ENCODE data around the gene RNPEPL1. TPM values are rescaled to one million over a fixed set of nuclear protein-coding genes. Genes with fewer than 3 reads are reported as not detected.

Gene RNPEPL1
- total and polyA plus RNA-seq, 2 experiments from 2014 or later, result 6.0 to 21.0 TPM

GRCh38 chr2:240615396-240615795 lies 47.1 kb downstream of the RNPEPL1 start:
- H3K27ac Mint-ChIP-seq, result no peak overlapping the region

More at GRCh38 chr2:240615396-240615795, 47.1 kb downstream of the RNPEPL1 start:
- Mint-ChIP-seq H3K27me3 (ENCODE audit: insufficient read depth, low read depth, poor library complexity) (peaks cover 5% of the 10 kb centered on the region), H3K9me3 (peaks cover 35% of the 10 kb centered on the region), H3K4me1 (no peaks in the 10 kb centered on the region), H3K4me3 (no peak overlapping the region), H3K36me3 (ENCODE audit: low read depth) (peaks cover 40% of the 10 kb centered on the region)
- Histone ChIP-seq H3K4me1 (ENCODE audit: insufficient read depth) (no peaks in the 10 kb centered on the region), H4K20me1 (replicated peaks; ENCODE audit: insufficient read depth) (no peaks in the 10 kb centered on the region), H3K4me2 (no peak overlapping the region), H2AFZ (no peak overlapping the region), H3K79me2 (replicated peaks; ENCODE audit: insufficient read depth) (no peaks in the 10 kb centered on the region), H3K27me3 (ENCODE audit: insufficient read depth) (no peaks in the 10 kb centered on the region), H3K27ac (ENCODE audit: low read depth) (no peak overlapping the region), H3K36me3 (ENCODE audit: insufficient read depth) (no peaks in the 10 kb centered on the region), H3K4me3 (no peak overlapping the region), H3K9me2 (ENCODE audit: insufficient read depth) (no peaks in the 10 kb centered on the region), H3F3A (replicated peaks; ENCODE audit: low read depth) (no peaks in the 10 kb centered on the region)
- DNase-seq (ENCODE audit: low spot score) (no peak), ATAC-seq (no peak)
- TF ChIP-seq NANOG (IDR thresholded peaks at IDR 0.05; ENCODE audit: borderline replicate concordance) (no peak), CREB1 (CRISPR knock-in tag; IDR thresholded peaks at IDR 0.05; ENCODE audit: low read depth) (no peak), ZNF114 (CRISPR knock-in tag; IDR thresholded peaks at IDR 0.05) (no peak), REST (IDR thresholded peaks at IDR 0.05; ENCODE audit: unreplicated experiment) (no peak), EZH2 (IDR thresholded peaks at IDR 0.05; ENCODE audit: low read depth, unreplicated experiment) (no peak), STAT1 (IDR thresholded peaks at IDR 0.05; ENCODE audit: unreplicated experiment) (no peak), JUNB (IDR thresholded peaks at IDR 0.05; ENCODE audit: unreplicated experiment) (no peak), ZNF331 (CRISPR knock-in tag; IDR thresholded peaks at IDR 0.05; ENCODE audit: low read depth) (no peak), POLR2AphosphoS5 (IDR thresholded peaks at IDR 0.05; ENCODE audit: low read depth) (no peak), EZH2phosphoT487 (IDR thresholded peaks at IDR 0.05; ENCODE audit: unreplicated experiment) (no peak)
- TF ChIP-seq, protein P1, sequence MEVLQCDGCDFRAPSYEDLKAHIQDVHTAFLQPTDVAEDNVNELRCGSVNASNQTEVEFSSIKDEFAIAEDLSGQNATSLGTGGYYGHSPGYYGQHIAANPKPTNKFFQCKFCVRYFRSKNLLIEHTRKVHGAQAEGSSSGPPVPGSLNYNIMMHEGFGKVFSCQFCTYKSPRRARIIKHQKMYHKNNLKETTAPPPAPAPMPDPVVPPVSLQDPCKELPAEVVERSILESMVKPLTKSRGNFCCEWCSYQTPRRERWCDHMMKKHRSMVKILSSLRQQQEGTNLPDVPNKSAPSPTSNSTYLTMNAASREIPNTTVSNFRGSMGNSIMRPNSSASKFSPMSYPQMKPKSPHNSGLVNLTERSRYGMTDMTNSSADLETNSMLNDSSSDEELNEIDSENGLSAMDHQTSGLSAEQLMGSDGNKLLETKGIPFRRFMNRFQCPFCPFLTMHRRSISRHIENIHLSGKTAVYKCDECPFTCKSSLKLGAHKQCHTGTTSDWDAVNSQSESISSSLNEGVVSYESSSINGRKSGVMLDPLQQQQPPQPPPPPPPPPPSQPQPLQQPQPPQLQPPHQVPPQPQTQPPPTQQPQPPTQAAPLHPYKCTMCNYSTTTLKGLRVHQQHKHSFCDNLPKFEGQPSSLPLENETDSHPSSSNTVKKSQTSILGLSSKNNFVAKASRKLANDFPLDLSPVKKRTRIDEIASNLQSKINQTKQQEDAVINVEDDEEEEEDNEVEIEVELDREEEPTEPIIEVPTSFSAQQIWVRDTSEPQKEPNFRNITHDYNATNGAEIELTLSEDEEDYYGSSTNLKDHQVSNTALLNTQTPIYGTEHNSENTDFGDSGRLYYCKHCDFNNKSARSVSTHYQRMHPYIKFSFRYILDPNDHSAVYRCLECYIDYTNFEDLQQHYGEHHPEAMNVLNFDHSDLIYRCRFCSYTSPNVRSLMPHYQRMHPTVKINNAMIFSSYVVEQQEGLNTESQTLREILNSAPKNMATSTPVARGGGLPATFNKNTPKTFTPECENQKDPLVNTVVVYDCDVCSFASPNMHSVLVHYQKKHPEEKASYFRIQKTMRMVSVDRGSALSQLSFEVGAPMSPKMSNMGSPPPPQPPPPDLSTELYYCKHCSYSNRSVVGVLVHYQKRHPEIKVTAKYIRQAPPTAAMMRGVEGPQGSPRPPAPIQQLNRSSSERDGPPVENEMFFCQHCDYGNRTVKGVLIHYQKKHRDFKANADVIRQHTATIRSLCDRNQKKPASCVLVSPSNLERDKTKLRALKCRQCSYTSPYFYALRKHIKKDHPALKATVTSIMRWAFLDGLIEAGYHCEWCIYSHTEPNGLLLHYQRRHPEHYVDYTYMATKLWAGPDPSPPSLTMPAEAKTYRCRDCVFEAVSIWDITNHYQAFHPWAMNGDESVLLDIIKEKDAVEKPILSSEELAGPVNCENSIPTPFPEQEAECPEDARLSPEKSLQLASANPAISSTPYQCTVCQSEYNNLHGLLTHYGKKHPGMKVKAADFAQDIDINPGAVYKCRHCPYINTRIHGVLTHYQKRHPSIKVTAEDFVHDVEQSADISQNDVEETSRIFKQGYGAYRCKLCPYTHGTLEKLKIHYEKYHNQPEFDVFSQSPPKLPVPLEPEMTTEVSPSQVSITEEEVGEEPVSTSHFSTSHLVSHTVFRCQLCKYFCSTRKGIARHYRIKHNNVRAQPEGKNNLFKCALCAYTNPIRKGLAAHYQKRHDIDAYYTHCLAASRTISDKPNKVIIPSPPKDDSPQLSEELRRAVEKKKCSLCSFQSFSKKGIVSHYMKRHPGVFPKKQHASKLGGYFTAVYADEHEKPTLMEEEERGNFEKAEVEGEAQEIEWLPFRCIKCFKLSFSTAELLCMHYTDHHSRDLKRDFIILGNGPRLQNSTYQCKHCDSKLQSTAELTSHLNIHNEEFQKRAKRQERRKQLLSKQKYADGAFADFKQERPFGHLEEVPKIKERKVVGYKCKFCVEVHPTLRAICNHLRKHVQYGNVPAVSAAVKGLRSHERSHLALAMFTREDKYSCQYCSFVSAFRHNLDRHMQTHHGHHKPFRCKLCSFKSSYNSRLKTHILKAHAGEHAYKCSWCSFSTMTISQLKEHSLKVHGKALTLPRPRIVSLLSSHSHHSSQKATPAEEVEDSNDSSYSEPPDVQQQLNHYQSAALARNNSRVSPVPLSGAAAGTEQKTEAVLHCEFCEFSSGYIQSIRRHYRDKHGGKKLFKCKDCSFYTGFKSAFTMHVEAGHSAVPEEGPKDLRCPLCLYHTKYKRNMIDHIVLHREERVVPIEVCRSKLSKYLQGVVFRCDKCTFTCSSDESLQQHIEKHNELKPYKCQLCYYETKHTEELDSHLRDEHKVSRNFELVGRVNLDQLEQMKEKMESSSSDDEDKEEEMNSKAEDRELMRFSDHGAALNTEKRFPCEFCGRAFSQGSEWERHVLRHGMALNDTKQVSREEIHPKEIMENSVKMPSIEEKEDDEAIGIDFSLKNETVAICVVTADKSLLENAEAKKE (CRISPR knock-in tag; IDR thresholded peaks at IDR 0.05), result no peak
- TF ChIP-seq, protein P2, sequence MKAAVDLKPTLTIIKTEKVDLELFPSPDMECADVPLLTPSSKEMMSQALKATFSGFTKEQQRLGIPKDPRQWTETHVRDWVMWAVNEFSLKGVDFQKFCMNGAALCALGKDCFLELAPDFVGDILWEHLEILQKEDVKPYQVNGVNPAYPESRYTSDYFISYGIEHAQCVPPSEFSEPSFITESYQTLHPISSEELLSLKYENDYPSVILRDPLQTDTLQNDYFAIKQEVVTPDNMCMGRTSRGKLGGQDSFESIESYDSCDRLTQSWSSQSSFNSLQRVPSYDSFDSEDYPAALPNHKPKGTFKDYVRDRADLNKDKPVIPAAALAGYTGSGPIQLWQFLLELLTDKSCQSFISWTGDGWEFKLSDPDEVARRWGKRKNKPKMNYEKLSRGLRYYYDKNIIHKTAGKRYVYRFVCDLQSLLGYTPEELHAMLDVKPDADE (IDR thresholded peaks at IDR 0.05), result no peak
- TF ChIP-seq, protein P3, sequence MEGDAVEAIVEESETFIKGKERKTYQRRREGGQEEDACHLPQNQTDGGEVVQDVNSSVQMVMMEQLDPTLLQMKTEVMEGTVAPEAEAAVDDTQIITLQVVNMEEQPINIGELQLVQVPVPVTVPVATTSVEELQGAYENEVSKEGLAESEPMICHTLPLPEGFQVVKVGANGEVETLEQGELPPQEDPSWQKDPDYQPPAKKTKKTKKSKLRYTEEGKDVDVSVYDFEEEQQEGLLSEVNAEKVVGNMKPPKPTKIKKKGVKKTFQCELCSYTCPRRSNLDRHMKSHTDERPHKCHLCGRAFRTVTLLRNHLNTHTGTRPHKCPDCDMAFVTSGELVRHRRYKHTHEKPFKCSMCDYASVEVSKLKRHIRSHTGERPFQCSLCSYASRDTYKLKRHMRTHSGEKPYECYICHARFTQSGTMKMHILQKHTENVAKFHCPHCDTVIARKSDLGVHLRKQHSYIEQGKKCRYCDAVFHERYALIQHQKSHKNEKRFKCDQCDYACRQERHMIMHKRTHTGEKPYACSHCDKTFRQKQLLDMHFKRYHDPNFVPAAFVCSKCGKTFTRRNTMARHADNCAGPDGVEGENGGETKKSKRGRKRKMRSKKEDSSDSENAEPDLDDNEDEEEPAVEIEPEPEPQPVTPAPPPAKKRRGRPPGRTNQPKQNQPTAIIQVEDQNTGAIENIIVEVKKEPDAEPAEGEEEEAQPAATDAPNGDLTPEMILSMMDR (conservative IDR thresholded peaks at IDR 0.05; ENCODE audit: low read depth in 2 of 2), result no peak
